Endothelial cell of umbilical vein (primary cell): ENCODE measurements around the gene SLC39A11. TPM values are rescaled to one million over a fixed set of nuclear protein-coding genes. Genes with fewer than 3 reads are reported as not detected.

Experiments used
- BruUV-seq: library from RNA; stranded (reverse); fragments of 400-500 nt; replicated peaks from 2 replicates; lab custom pipeline; 2021; lab: Mats Ljungman, UMichigan
- CTCF ChIA-PET: fragments of 300-600, 350-600 bp; sonication (Branson Sonifier 250); formaldehyde crosslinking; loops from one replicate; lab custom pipeline; 2021; ENCODE audit warnings: antibody characterized with exemption, inconsistent platforms; lab: Charles Lee
- POLR2A ChIA-PET: fragments of 300-600, 350-600 bp; sonication (Branson Sonifier 250); formaldehyde crosslinking; loops from one replicate; lab custom pipeline; 2021; ENCODE audit warnings: antibody characterized with exemption, inconsistent platforms; lab: Charles Lee
- DNase-seq: peaks from one replicate; pipeline ENCODE4 v3.0.0-alpha.2; 2011; ENCODE audit warnings: low read depth, low spot score
- FAIRE-seq: peaks from 2 replicates; lab custom pipeline; 2011; peaks lifted over from hg19 to GRCh38; lab: Jason Lieb, UNC
- H2AFZ ChIP-seq: 2 replicates; pipeline ENCODE4 v1.6.0; 2012; ENCODE audit warnings: low read depth, low read length, control low read depth, inconsistent platforms
- H3K27ac ChIP-seq: 2 replicates; pipeline ENCODE4 v1.5.1; 2011; ENCODE audit warnings: low read depth, mild to moderate bottlenecking, control low read depth, low read length, moderate library complexity; ENCODE audit not compliant: insufficient read depth
- H3K27me3 ChIP-seq, 2 experiments: 2 replicates each; pipeline versions ENCODE4 v1.6.0 to v1.6.1; 2011; ENCODE audit warnings: low read length in 2 of 2, mixed read lengths in 1 of 2; ENCODE audit not compliant: control insufficient read depth in 2 of 2, insufficient read depth in 2 of 2
- H3K36me3 ChIP-seq, 2 experiments: 2 replicates in 1 of 2; 3 replicates in 1 of 2; pipeline ENCODE4 v1.5.1; 2011; ENCODE audit warnings: low read length in 2 of 2, mild to moderate bottlenecking in 1 of 2, moderate library complexity in 1 of 2; ENCODE audit not compliant: control insufficient read depth in 2 of 2, insufficient read depth in 2 of 2; ENCODE audit errors: extremely low read depth in 1 of 2
- H3K4me1 ChIP-seq: 3 replicates; pipeline ENCODE4 v1.5.1; 2011; ENCODE audit warnings: mild to moderate bottlenecking, low read length; ENCODE audit not compliant: control insufficient read depth, insufficient read depth; ENCODE audit errors: extremely low read depth
- H3K4me2 ChIP-seq: 2 replicates; pipeline ENCODE4 v1.6.1; 2011; ENCODE audit warnings: low read length, control low read depth, mixed read lengths; ENCODE audit not compliant: insufficient read depth
- H3K4me3 ChIP-seq, 3 experiments: fragments of 200-600 bp in 1 of 3; sonication (generic), shearing (Covaris generic) in 1 of 3; replicated peaks in 1 of 3; 2 replicates each; pipeline ENCODE4 v1.5.1; 2011 to 2016; ENCODE audit warnings: control low read depth in 3 of 3, low read length in 3 of 3, mild to moderate bottlenecking in 2 of 3, inconsistent platforms in 1 of 3, low read depth in 1 of 3, moderate library complexity in 1 of 3; ENCODE audit not compliant: insufficient read depth in 1 of 3
- H3K79me2 ChIP-seq: 2 replicates; pipeline ENCODE4 v1.6.0; 2012; ENCODE audit warnings: low read length, inconsistent platforms; ENCODE audit not compliant: control insufficient read depth, insufficient read depth
- H3K9ac ChIP-seq: replicated peaks from 2 replicates; pipeline ENCODE3; 2011; ENCODE audit warnings: low read length, control low read depth; ENCODE audit not compliant: insufficient read depth; ENCODE audit errors: extremely low read depth
- H3K9me1 ChIP-seq: replicated peaks from 3 replicates; pipeline ENCODE4 v1.6.0; 2011; ENCODE audit warnings: mild to moderate bottlenecking, low read length; ENCODE audit not compliant: control insufficient read depth, insufficient read depth; ENCODE audit errors: extremely low read depth
- H3K9me3 ChIP-seq: replicated peaks from 2 replicates; pipeline ENCODE4 v1.5.1; 2012; ENCODE audit warnings: low read length, inconsistent platforms; ENCODE audit not compliant: control insufficient read depth, insufficient read depth
- H4K20me1 ChIP-seq: replicated peaks from 2 replicates; pipeline ENCODE3; 2011; ENCODE audit warnings: mild to moderate bottlenecking, low read length; ENCODE audit not compliant: control insufficient read depth, insufficient read depth; ENCODE audit errors: extremely low read depth
- CTCF ChIP-seq, 2 donors: IDR thresholded peaks; 1 replicate in 1 of 2; 2 replicates in 1 of 2; pipeline ENCODE4 v1.5.1; 2011; ENCODE audit warnings: low read length in 2 of 2, mild to moderate bottlenecking in 2 of 2, moderate library complexity in 2 of 2, control low read depth in 1 of 2, inconsistent platforms in 1 of 2, low read depth in 1 of 2; ENCODE audit not compliant: insufficient read depth in 1 of 2; ENCODE audit errors: extremely low read depth in 1 of 2
- EZH2 ChIP-seq: IDR thresholded peaks from 2 replicates; pipeline ENCODE4 v1.6.1; 2012; ENCODE audit warnings: borderline replicate concordance, low read depth, mild to moderate bottlenecking, moderate library complexity, low read length, inconsistent platforms; ENCODE audit not compliant: severe bottlenecking
- FOS ChIP-seq: IDR thresholded peaks from 2 replicates; pipeline ENCODE4 v1.6.1; 2011; ENCODE audit warnings: mild to moderate bottlenecking, low read length, moderate library complexity, borderline replicate concordance; ENCODE audit not compliant: insufficient read depth
- GATA2 ChIP-seq: IDR thresholded peaks from 2 replicates; pipeline ENCODE4 v1.7.0; 2011; ENCODE audit warnings: low read depth, mild to moderate bottlenecking, moderate library complexity, mixed read lengths, low read length; ENCODE audit not compliant: insufficient read length, insufficient read depth
- JUN ChIP-seq: IDR thresholded peaks from 2 replicates; pipeline ENCODE4 v1.6.1; 2011; ENCODE audit warnings: borderline replicate concordance, low read depth; ENCODE audit not compliant: insufficient read length, insufficient read depth
- MYC ChIP-seq: IDR thresholded peaks from one replicate; pipeline ENCODE4 v1.6.1; 2011; ENCODE audit warnings: mild to moderate bottlenecking, low read depth, low read length
- POLR2A ChIP-seq: IDR thresholded peaks from 2 replicates; pipeline ENCODE4 v1.6.1; 2012; ENCODE audit warnings: low read depth, mild to moderate bottlenecking, control low read depth, low read length
- POLR2AphosphoS5 ChIP-seq: IDR thresholded peaks from 2 replicates; pipeline ENCODE4 v1.6.1; 2012; ENCODE audit warnings: low read depth, mild to moderate bottlenecking, control low read depth, low read length, moderate library complexity; ENCODE audit not compliant: insufficient read depth
- dilution Hi-C: fragments of 300-500 bp; cut with MboI; formaldehyde crosslinking; loops from one replicate; pipeline ENCODE4 v1.15.0; 2019; ENCODE audit warnings: low sequenced_read_pairs; ENCODE audit not compliant: extremely low pct_ligation_motif_present
- intact Hi-C: fragments of 100-400 bp; cut with micrococcal nuclease; formaldehyde crosslinking; loops from one replicate; pipeline ENCODE4 v1.10.0; 2022
- polyA plus RNA-seq, 4 experiments: library from polyadenylated mRNA; depleted of rRNA in 3 of 4; stranded (reverse) in 3 of 4; unstranded in 1 of 4; fragments of >200 nt; gene quantifications; 2 replicates each; pipeline versions ENCODE4 v1.2.1 to v1.2.3, GENCODE V29; 2011 to 2012; ENCODE audit warnings: missing spikeins in 1 of 4
- total RNA-seq: library from RNA; stranded (reverse); gene quantifications from 2 replicates; pipeline ENCODE4 v1.2.3, GENCODE V29; 2021
- TF ChIP-seq, protein P1 (sequence below): IDR thresholded peaks from 2 replicates; pipeline ENCODE4 v1.6.1; 2011; ENCODE audit not compliant: insufficient read depth, insufficient read length

Gene SLC39A11
- total and polyA plus RNA-seq, 2 donors (not counting 3 experiments of a cell fraction or from before 2014, with no cell fraction given) = 8.1 to 11.9 TPM

- CTCF ChIA-PET = interaction anchor here (2.2 to 2.7 kb wide), 2 partner anchors 9 to 161 kb away, joined by 6 to 18 read pairs; no protein-coding TSS in a partner anchor
- no peak overlapping the region for H3K4me2 ChIP-seq
- TF ChIP-seq POLR2A (no peak), FOS (no peak), EZH2 (no peak), CTCF (IDR thresholded peaks at IDR 0.05; ENCODE audit: extremely low read depth in 1 of 2, insufficient read depth in 1 of 2, low read depth in 1 of 2, low read length in 2 of 2) (no peak), GATA2 (no peak), POLR2AphosphoS5 (no peak), JUN (no peak), MYC (no peak)
- TF ChIP-seq, protein P1, sequence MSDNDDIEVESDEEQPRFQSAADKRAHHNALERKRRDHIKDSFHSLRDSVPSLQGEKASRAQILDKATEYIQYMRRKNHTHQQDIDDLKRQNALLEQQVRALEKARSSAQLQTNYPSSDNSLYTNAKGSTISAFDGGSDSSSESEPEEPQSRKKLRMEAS = no peak
- H4K20me1 ChIP-seq = no peaks in the 10 kb centered on the region
- DNase-seq = no peak
- no peaks in the 10 kb centered on the region for H3K27me3 ChIP-seq
- no peaks in the 10 kb centered on the region for H3K79me2 ChIP-seq
- no peak for FAIRE-seq
- intact Hi-C loops (no loop called here), dilution Hi-C loops (no loop called here)
- no peaks in the 10 kb centered on the region for H3K9me1 ChIP-seq
- POLR2A ChIA-PET = no interaction called here
- H3K9me3 ChIP-seq = no peaks in the 10 kb centered on the region
- no peak overlapping the region for H3K9ac ChIP-seq
- H2AFZ ChIP-seq = no peak overlapping the region
- no peak overlapping the region for H3K4me3 ChIP-seq
- H3K27ac ChIP-seq = no peak overlapping the region
- no peaks in the 10 kb centered on the region for H3K36me3 ChIP-seq
- H3K4me1 ChIP-seq = peaks cover 8% of the 10 kb centered on the region
- no TSS peak for BruUV-seq
Observed at GRCh38 chr17:72717676-72718075, 374.8 kb downstream of the SLC39A11 start.
